ENCODE measurements around the gene LRP11. TPM values are rescaled to one million over a fixed set of nuclear protein-coding genes. Genes with fewer than 3 reads are reported as not detected.

The LRP11 gene
- total and polyA plus RNA-seq, 10 of the 15 experiments (the other 5 are each of a cell fraction or from before 2014, with no cell fraction given) = under 0.01 to 0.23 (median 0.03) TPM; not detected in 6

DNA sequence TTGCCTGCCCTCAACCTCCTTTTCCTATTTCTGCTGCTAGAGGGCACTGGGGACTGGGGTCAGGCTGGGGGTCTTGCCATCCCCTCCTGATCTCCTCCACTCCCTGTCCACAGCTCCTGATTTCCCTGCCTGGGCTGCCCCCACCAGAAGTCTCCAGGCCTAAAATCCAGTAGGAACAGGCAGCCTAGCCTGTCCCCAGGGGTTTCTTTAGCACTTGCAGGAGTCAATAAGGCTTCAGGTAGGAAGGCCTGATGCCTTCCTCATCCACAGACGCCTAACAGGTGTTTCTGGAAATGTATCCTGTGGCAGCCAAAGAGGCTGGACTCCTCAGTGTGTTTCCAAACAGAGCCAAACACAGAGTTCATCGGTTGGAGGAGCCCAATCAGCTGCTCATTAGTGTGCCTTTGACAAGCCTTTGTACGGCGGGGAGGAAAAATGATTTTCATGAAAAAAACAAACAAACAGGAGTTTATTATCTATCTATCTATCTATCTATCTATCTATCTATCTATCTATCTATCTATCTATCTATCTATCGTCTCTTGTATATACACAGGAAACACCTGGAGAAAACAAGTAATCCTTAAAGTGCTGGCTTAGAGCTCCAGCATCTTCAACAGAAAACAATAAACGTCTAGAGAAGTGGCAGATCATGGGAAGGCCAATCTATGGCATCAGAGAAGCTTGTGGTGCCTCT, 37.4 kb upstream of the LRP11 start:
- Histone ChIP-seq H3K4me3 (no peak overlapping the region), H3K4me2 (ENCODE audit: control insufficient read depth, insufficient read depth) (no peak overlapping the region), H2AFZ (ENCODE audit: control insufficient read depth, low read depth, low read length) (no peak overlapping the region), H3K4me1 (ENCODE audit: control insufficient read depth, insufficient read depth, low read length) (no peaks in the 10 kb centered on the region), H3K27ac (ENCODE audit: control insufficient read depth, insufficient read depth) (no peak overlapping the region), H3K27me3 (replicated peaks in 1 of 2; ENCODE audit: control insufficient read depth in 2 of 2, insufficient read depth in 2 of 2, low read length in 1 of 2) (peaks cover 6 to 8% of the 10 kb centered on the region in 2 experiments), H3K9ac (ENCODE audit: control insufficient read depth, insufficient read depth, low read length) (no peak overlapping the region), H3K79me2 (ENCODE audit: control insufficient read depth, insufficient read depth, low read length) (no peaks in the 10 kb centered on the region), H4K20me1 (ENCODE audit: control insufficient read depth, insufficient read depth) (no peaks in the 10 kb centered on the region), H3K36me3 (ENCODE audit: control insufficient read depth in 2 of 2, insufficient read depth in 2 of 2, low read length in 1 of 2) (no peaks in the 10 kb centered on the region), H3K9me3 (replicated peaks; ENCODE audit: control insufficient read depth, insufficient read depth, low read length) (no peaks in the 10 kb centered on the region)
- ChIA-PET SMC1A (ENCODE audit: uncharacterized antibody, unreplicated experiment) (no interaction called here), CTCF (no interaction called here), POLR2A (no interaction called here), RAD21 (ENCODE audit: unreplicated experiment) (interaction anchor here (0.7 kb wide), 1 partner anchor 59 kb away, joined by 8 read pairs; no protein-coding TSS in a partner anchor)
- BruUV-seq (replicated peaks) = no TSS peak
- TF ChIP-seq NFXL1 (IDR thresholded peaks at IDR 0.05; ENCODE audit: borderline replicate concordance) (no peak), NKRF (conservative IDR thresholded peaks at IDR 0.05) (no peak), BCL11A (IDR thresholded peaks at IDR 0.05; ENCODE audit: low read depth, low read length) (no peak), MEF2B (IDR thresholded peaks at IDR 0.05; ENCODE audit: partially characterized antibody, poor library complexity, severe bottlenecking) (no peak), ZZZ3 (IDR thresholded peaks at IDR 0.05; ENCODE audit: control insufficient read depth, insufficient read length, low read depth) (no peak)
- WGBS (ENCODE audit: insufficient coverage, insufficient replicate concordance, low lambda C conversion rate, missing lambda C conversion rate) = 41% methylated on average over 6 of the region's 6 CpGs
- DNase-seq (ENCODE audit: low read depth, low spot score) = no peak
- in situ Hi-C loops (cut with MboI) (no loop called here), intact Hi-C loops (cut with micrococcal nuclease; ENCODE audit: unreplicated experiment) (no loop called here)
- FAIRE-seq = no peak
- no peak for ATAC-seq
